IMR-90 (cell line): ENCODE measurements around the gene CORO1C. TPM values are rescaled to one million over a fixed set of nuclear protein-coding genes. Genes with fewer than 3 reads are reported as not detected.

Experiments used
- ATAC-seq: fragments of 200-7000 bp; cut with Tn5 transposase; 2 replicates; pipeline ENCODE4 v1.9.1; 2020; ENCODE audit warnings: low read depth, mild to moderate bottlenecking, moderate library complexity
- BruUV-seq: library from RNA; stranded (reverse); fragments of 400-500 nt; replicated peaks from 2 replicates; lab custom pipeline; 2021; lab: Mats Ljungman, UMichigan
- CTCF ChIA-PET: fragments of 300-600 bp; formaldehyde crosslinking; extraction: SDS; loops from one replicate; lab custom pipeline; 2021; ENCODE audit warnings: antibody characterized with exemption; lab: Yijun Ruan, JAX
- POLR2A ChIA-PET: fragments of 300-600 bp; sonication (Branson Sonifier 250); formaldehyde crosslinking; loops from one replicate; lab custom pipeline; 2022; ENCODE audit warnings: antibody characterized with exemption; ENCODE audit not compliant: unreplicated experiment; lab: Charles Lee
- DNase-seq: peaks from one replicate; pipeline ENCODE4 v3.0.0; 2013
- H2AFZ ChIP-seq: replicated peaks from 2 replicates; pipeline ENCODE3; 2013; ENCODE audit warnings: low read length, mild to moderate bottlenecking; ENCODE audit not compliant: poor library complexity
- H2AK5ac ChIP-seq: 2 replicates; pipeline ENCODE4 v1.6.1; 2013; ENCODE audit warnings: low read depth, low read length, inconsistent platforms
- H2AK9ac ChIP-seq: replicated peaks from 2 replicates; pipeline ENCODE3; 2013; ENCODE audit warnings: mild to moderate bottlenecking, low read depth, low read length, moderate library complexity; ENCODE audit not compliant: poor library complexity
- H2BK120ac ChIP-seq: 2 replicates; pipeline ENCODE4 v1.6.1; 2013; ENCODE audit warnings: low read depth, low read length, inconsistent platforms
- H2BK15ac ChIP-seq: 3 replicates; pipeline ENCODE4 v1.6.1; 2013; ENCODE audit warnings: low read depth, low read length, inconsistent platforms
- H2BK20ac ChIP-seq: 2 replicates; pipeline ENCODE4 v1.6.1; 2013; ENCODE audit warnings: low read depth, mild to moderate bottlenecking, inconsistent platforms, low read length, moderate library complexity
- H2BK5ac ChIP-seq: 2 replicates; pipeline ENCODE4 v1.6.1; 2013; ENCODE audit warnings: mild to moderate bottlenecking, low read depth, low read length, inconsistent platforms; ENCODE audit not compliant: poor library complexity, severe bottlenecking
- H3K14ac ChIP-seq: replicated peaks from 2 replicates; pipeline ENCODE4 v1.6.1; 2013; ENCODE audit warnings: low read depth, low read length, inconsistent platforms
- H3K18ac ChIP-seq: 2 replicates; pipeline ENCODE4 v1.6.1; 2013; ENCODE audit warnings: low read depth, low read length, control low read depth
- H3K23ac ChIP-seq: 2 replicates; pipeline ENCODE4 v1.6.1; 2013; ENCODE audit warnings: low read depth, low read length, inconsistent platforms
- H3K27ac ChIP-seq: 2 replicates; pipeline ENCODE4 v1.5.1; 2013; ENCODE audit warnings: mild to moderate bottlenecking, control low read depth, low read length; ENCODE audit not compliant: insufficient read depth
- H3K27me3 ChIP-seq: 2 replicates; pipeline ENCODE4 v1.6.1; 2013; ENCODE audit warnings: low read length; ENCODE audit not compliant: control insufficient read depth, insufficient read depth
- H3K36me3 ChIP-seq: 2 replicates; pipeline ENCODE4 v1.6.1; 2013; ENCODE audit warnings: low read length, mixed read lengths; ENCODE audit not compliant: control insufficient read depth, insufficient read depth
- H3K4ac ChIP-seq: 2 replicates; pipeline ENCODE4 v1.6.1; 2013; ENCODE audit warnings: low read depth, low read length, inconsistent platforms
- H3K4me1 ChIP-seq: 2 replicates; pipeline ENCODE4 v1.6.1; 2013; ENCODE audit warnings: low read length, mixed read lengths; ENCODE audit not compliant: control insufficient read depth, insufficient read depth
- H3K4me2 ChIP-seq: 2 replicates; pipeline ENCODE4 v1.6.1; 2013; ENCODE audit warnings: low read depth, mild to moderate bottlenecking, control low read depth, low read length, moderate library complexity
- H3K4me3 ChIP-seq: 2 replicates; pipeline ENCODE4 v1.5.1; 2013; ENCODE audit warnings: low read depth, mild to moderate bottlenecking, control low read depth, low read length, moderate library complexity; ENCODE audit not compliant: insufficient read depth
- H3K56ac ChIP-seq: 2 replicates; pipeline ENCODE4 v1.6.1; 2013; ENCODE audit warnings: low read length, inconsistent platforms; ENCODE audit not compliant: insufficient read depth; ENCODE audit errors: extremely low read depth
- H3K79me1 ChIP-seq, 2 experiments: 2 replicates each; pipeline ENCODE4 v1.6.1; 2013; ENCODE audit warnings: low read length in 2 of 2, inconsistent platforms in 1 of 2, low read depth in 1 of 2
- H3K9ac ChIP-seq: 2 replicates; pipeline ENCODE4 v1.6.1; 2013; ENCODE audit warnings: low read depth, low read length, control low read depth
- H3K9me1 ChIP-seq: 2 replicates; pipeline ENCODE4 v1.6.1; 2013; ENCODE audit warnings: low read length, inconsistent platforms; ENCODE audit not compliant: insufficient read depth
- H3K9me3 ChIP-seq: 2 replicates; pipeline ENCODE4 v1.6.1; 2013; ENCODE audit warnings: low read length; ENCODE audit not compliant: control insufficient read depth, insufficient read depth
- H4K20me1 ChIP-seq: 2 replicates; pipeline ENCODE4 v1.6.1; 2013; ENCODE audit warnings: low read length, inconsistent platforms; ENCODE audit not compliant: insufficient read depth
- H4K5ac ChIP-seq: 2 replicates; pipeline ENCODE4 v1.6.1; 2013; ENCODE audit warnings: mild to moderate bottlenecking, low read depth, low read length, control low read depth
- H4K8ac ChIP-seq, 2 experiments: 2 replicates each; pipeline ENCODE4 v1.6.1; 2013; ENCODE audit warnings: low read depth in 2 of 2, low read length in 2 of 2, control low read depth in 1 of 2, inconsistent platforms in 1 of 2
- H4K91ac ChIP-seq: 2 replicates; pipeline ENCODE4 v1.6.1; 2013; ENCODE audit warnings: low read depth, low read length, inconsistent platforms; ENCODE audit not compliant: insufficient read depth
- CEBPB ChIP-seq: IDR thresholded peaks from 2 replicates; pipeline ENCODE4 v1.6.1; 2012; ENCODE audit warnings: low read depth, low read length, improper control_type of control experiment
- CHD1 ChIP-seq: IDR thresholded peaks from 2 replicates; pipeline ENCODE4 v1.6.1; 2012; ENCODE audit warnings: low read depth, low read length, improper control_type of control experiment
- MAFK ChIP-seq: IDR thresholded peaks from 2 replicates; pipeline ENCODE4 v1.6.1; 2012; ENCODE audit warnings: low read depth, low read length, improper control_type of control experiment
- MAZ ChIP-seq: IDR thresholded peaks from 2 replicates; pipeline ENCODE4 v1.6.1; 2012; ENCODE audit warnings: low read depth, mild to moderate bottlenecking, low read length, improper control_type of control experiment, moderate library complexity, borderline replicate concordance
- POLR2A ChIP-seq: IDR thresholded peaks from 2 replicates; pipeline ENCODE4 v1.6.1; 2012; ENCODE audit warnings: mild to moderate bottlenecking, low read depth, low read length
- RAD21 ChIP-seq: IDR thresholded peaks from 2 replicates; pipeline ENCODE4 v1.6.1; 2012; ENCODE audit warnings: low read length, improper control_type of control experiment
- RFX5 ChIP-seq: IDR thresholded peaks from 2 replicates; pipeline ENCODE4 v1.8.0; 2012; ENCODE audit warnings: low read depth, mild to moderate bottlenecking, low read length, moderate library complexity
- WGBS, 2 experiments: methylation state at CpG; one replicate each; pipeline versions ENCODE4 v1.1.5 to v1.1.7; 2013; ENCODE audit warnings: missing lambda C conversion rate in 2 of 2; ENCODE audit not compliant: insufficient read length in 1 of 2; ENCODE audit errors: extremely low coverage in 2 of 2; 5-methylcytosine and 5-hydroxymethylcytosine counted together
- dilution Hi-C: fragments of 300-500 bp; cut with HindIII; formaldehyde crosslinking; loops from one replicate; pipeline ENCODE4 v1.14.3; 2018; ENCODE audit warnings: low sequenced_read_pairs; ENCODE audit not compliant: unreplicated experiment
- in situ Hi-C: fragments of 300-500 bp; cut with MboI; formaldehyde crosslinking; loops from 3 replicates; pipeline ENCODE4 v1.14.3; 2019; ENCODE audit warnings: low sequenced_read_pairs, inconsistent platforms, mixed read lengths
- intact Hi-C: fragments of 100-400 bp; cut with micrococcal nuclease; formaldehyde crosslinking; loops from 2 replicates; pipeline ENCODE4 v1.10.0; 2022
- polyA plus RNA-seq, 3 experiments: library from polyadenylated mRNA; depleted of rRNA; stranded (reverse); fragments of >200 nt; gene quantifications; 2 replicates each; pipeline ENCODE4 v1.2.3, GENCODE V29; 2012; ENCODE audit warnings: low replicate concordance in 1 of 3
- total RNA-seq: library from RNA; depleted of rRNA; stranded (reverse); fragments of >200 nt; gene quantifications from 2 replicates; pipeline ENCODE4 v1.2.3, GENCODE V29; 2012
- TF ChIP-seq, protein P1 (sequence below): fragments of 150-350 bp; IDR thresholded peaks from 2 replicates; pipeline ENCODE4 v1.6.1; 2016; ENCODE audit warnings: low read depth, mild to moderate bottlenecking, low read length, moderate library complexity, borderline replicate concordance
- TF ChIP-seq, protein P2 (sequence below): conservative IDR thresholded peaks from 2 replicates; pipeline ENCODE4 v1.5.1; 2012; ENCODE audit warnings: mild to moderate bottlenecking, low read depth, low read length, improper control_type of control experiment

The CORO1C gene
- total and polyA plus RNA-seq, 2 of the 4 experiments (the other 2 are of a cell fraction) = 675 to 1,100 TPM

- H2AK9ac ChIP-seq = no peak overlapping the region
- ATAC-seq (no peak), DNase-seq (no peak)
- H3K4me1 ChIP-seq = peaks cover 3% of the 10 kb centered on the region; the same call in 1 of the 2 replicates
- no peaks in the 10 kb centered on the region for H3K79me1 ChIP-seq
- H2BK120ac ChIP-seq = no peak overlapping the region
- no peaks in the 10 kb centered on the region for H3K27me3 ChIP-seq
- TF ChIP-seq CEBPB = no peak
- TF ChIP-seq, protein P1, sequence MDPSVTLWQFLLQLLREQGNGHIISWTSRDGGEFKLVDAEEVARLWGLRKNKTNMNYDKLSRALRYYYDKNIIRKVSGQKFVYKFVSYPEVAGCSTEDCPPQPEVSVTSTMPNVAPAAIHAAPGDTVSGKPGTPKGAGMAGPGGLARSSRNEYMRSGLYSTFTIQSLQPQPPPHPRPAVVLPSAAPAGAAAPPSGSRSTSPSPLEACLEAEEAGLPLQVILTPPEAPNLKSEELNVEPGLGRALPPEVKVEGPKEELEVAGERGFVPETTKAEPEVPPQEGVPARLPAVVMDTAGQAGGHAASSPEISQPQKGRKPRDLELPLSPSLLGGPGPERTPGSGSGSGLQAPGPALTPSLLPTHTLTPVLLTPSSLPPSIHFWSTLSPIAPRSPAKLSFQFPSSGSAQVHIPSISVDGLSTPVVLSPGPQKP = no peak
- TF ChIP-seq, protein P2, sequence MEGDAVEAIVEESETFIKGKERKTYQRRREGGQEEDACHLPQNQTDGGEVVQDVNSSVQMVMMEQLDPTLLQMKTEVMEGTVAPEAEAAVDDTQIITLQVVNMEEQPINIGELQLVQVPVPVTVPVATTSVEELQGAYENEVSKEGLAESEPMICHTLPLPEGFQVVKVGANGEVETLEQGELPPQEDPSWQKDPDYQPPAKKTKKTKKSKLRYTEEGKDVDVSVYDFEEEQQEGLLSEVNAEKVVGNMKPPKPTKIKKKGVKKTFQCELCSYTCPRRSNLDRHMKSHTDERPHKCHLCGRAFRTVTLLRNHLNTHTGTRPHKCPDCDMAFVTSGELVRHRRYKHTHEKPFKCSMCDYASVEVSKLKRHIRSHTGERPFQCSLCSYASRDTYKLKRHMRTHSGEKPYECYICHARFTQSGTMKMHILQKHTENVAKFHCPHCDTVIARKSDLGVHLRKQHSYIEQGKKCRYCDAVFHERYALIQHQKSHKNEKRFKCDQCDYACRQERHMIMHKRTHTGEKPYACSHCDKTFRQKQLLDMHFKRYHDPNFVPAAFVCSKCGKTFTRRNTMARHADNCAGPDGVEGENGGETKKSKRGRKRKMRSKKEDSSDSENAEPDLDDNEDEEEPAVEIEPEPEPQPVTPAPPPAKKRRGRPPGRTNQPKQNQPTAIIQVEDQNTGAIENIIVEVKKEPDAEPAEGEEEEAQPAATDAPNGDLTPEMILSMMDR = no peak
- TF ChIP-seq MAZ = no peak
- TF ChIP-seq CHD1 = no peak
- no peak for TF ChIP-seq MAFK
- TF ChIP-seq RFX5 = no peak
- TF ChIP-seq RAD21 = no peak
- TF ChIP-seq POLR2A = no peak
- H3K56ac ChIP-seq = no peak overlapping the region
- H3K9ac ChIP-seq = no peak overlapping the region
- no peak overlapping the region for H3K4me2 ChIP-seq
- ChIA-PET POLR2A (no interaction called here), CTCF (interaction anchor here (1.6 kb wide), 1 partner anchor 183 kb away, joined by 3 read pairs; no protein-coding TSS in a partner anchor)
- H2BK5ac ChIP-seq = no peak overlapping the region
- dilution Hi-C loops (no loop called here), intact Hi-C loops (no loop called here), in situ Hi-C loops (no loop called here)
- H3K27ac ChIP-seq = no peak overlapping the region
- no peak overlapping the region for H2BK15ac ChIP-seq
- H3K9me3 ChIP-seq = no peaks in the 10 kb centered on the region; the same call in 1 of the 2 replicates
- 0 out of 2 replicates have a peak overlapping the region, but pooled peaks have one; percentile 7 for H2AK5ac ChIP-seq
- H3K9me1 ChIP-seq = peaks cover 9% of the 10 kb centered on the region
- H3K18ac ChIP-seq = no peak overlapping the region
- no peak overlapping the region for H3K14ac ChIP-seq
- H3K4me3 ChIP-seq = no peak overlapping the region
- H2AFZ ChIP-seq = no peak overlapping the region
- 69% methylated on average over 3 of the region's 3 CpGs; no CpG with 5 or more reads in 1 of the 2 experiments for WGBS, 2 experiments
- H3K36me3 ChIP-seq = no peaks in the 10 kb centered on the region
- H4K20me1 ChIP-seq = no peaks in the 10 kb centered on the region
- no peak overlapping the region; the same call in 1 of the 2 replicates for H4K5ac ChIP-seq
- H3K23ac ChIP-seq = no peak overlapping the region
- no peak overlapping the region for H2BK20ac ChIP-seq
- H4K91ac ChIP-seq = no peak overlapping the region
- no peak overlapping the region for H3K4ac ChIP-seq
- no peak overlapping the region for H4K8ac ChIP-seq
- no TSS peak for BruUV-seq
Observed at GRCh38 chr12:108621161-108621560, 110.2 kb downstream of the CORO1C start.
